Activated CD4-positive, alpha-beta T cell treated with anti-CD3 and anti-CD28 coated beads for 1 hour (primary cell): ENCODE results near the gene SLC6A13.
"Not testable (repeated sequence)": the region's sequence is repeated elsewhere in the genome, so short reads cannot be mapped to it uniquely, and the experiment has no call there.

ENCODE experiments used
- DNase-seq: peaks from one replicate; pipeline ENCODE4 v3.0.0-alpha.2; 2020

Gene SLC6A13

DNA sequence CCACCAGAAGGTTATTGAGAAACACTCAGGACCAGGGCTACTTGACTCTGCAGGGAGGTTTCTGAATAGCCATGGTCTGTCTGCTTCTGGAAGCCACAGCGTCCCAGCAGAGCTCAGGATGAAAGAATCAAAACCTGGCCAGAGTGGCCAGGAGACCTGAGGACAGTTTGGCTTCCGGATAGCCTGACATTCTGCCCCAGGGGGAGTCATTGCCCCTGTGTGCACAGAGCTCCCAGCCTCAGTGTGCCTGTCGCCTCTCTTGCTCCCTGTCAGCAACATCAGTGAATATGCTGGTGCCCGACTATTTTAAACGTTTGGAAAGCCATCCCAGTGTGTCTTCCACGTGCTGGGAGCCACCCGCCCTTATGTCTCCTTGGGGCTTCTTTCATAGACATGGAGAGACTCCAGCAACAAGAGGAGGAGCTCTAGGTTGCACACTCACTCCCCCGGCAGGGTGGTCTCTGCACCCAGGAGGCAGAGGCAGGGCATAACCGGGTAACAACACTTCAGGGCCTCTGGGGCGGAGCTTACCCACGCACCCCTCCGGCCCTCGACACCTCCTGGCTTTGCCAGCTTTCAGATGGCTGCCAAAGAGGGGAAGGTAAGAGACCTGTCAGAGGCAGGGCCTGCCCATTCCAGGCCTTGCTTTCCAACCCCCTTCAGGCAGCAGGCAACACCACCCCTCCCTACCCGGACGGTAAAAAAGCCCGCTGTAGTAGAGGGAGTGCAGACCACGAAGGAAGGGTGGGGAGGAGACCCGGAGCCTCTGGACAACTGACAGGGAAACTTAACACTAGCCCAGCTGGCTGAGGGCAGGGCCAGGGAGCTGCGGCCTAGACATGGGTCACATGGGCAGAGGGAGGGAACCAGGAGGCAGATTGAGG, 29.7 kb downstream of the SLC6A13 start:
- no peak for DNase-seq

GRCh38 chr12:230925-231671, 31.5 kb downstream of the SLC6A13 start:
- DNase-seq = no peak

- no peak for DNase-seq
These were observed 33.0 kb downstream of the SLC6A13 start for GRCh38 chr12:229441-230191.

DNA sequence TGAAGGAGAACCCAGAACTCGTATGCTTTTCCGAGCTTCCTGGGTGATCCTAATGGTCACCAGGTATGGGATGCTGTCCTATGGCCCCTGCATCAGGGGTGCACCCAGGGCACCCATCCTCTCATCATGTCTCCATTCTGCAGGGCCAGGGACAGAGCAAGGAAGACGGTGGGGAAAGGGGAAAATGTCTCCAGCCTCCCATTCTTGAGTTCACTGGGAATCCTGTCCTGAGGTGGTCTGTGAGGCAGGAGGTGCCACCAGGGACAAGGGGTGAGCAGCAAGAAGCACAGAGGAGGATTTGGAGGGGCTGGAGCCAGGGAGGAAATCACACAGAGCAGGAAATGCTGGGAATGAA, 33.8 kb downstream of the SLC6A13 start:
- DNase-seq = no peak

DNA sequence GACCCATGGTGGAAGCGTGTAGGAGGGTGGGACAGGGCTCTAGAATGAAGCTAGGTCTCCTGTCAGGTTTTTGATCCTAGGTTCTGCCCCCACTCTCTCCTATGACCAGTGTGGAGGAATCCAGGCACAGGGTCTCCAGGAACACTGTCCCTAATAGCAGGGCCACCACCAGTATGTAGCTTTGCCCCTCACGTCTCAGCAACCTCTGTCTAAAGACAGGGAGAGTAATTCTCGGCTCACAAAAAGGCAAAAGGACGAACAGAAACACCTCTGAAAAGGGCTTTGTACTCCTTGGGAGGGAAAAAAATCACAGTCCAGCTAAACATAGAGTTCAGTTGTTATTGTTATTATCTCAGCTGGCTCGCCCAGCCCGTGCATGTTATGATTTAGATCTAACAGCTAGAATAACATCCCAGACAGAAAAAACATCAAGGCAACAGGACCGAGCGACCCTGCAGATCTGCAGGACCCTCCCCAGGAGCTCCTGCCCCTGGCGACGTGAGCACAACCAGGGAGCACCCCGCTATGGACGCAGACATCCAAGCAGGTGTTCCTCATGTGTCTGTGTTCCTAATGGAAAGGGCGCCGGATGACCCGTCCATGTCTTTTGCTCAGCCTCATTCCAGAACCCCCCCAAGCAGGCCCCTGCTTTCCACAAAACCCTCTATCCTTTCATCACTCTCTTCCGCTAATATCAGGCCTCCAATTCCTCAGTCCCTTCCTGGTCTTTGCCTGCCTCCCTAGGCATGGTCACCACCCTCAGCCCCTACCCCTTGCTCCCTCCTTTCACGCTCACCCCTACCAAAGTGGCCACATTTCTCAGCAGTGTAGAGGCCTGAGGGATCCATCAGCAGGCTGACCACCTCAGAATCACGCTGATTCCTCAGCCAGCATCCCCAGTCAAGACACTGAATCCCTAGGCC, 34.5 kb downstream of the SLC6A13 start:
- DNase-seq = no peak

DNA sequence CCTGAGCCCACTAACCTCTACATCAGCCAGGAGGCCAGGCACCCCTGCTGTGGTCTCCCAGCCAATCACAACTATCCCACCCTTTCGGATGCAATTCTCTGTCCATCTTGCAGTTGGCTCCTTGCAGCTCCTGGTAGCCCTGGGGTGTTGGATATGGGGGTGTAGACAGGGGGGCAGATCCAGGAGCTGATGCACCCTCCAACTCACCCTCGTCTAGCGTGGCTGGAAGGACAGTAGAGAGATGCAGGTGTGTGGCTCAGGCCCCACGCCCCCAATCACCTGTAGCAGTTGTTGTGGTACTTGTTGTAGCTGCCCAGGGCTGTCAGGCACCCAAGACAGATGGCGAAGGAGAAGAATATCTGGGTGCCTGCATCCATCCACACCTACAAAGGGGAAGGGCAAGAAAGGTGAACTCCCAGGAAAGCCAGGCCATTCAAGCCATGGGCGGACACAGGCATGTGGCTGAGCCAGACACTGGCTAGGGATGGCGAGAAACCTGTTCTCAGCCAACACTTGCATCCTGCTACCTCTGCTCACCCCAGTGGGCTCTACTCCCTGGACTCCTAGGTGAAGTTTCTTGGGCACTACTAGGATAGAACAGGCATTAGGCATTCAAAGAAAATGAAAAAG, 35.2 kb downstream of the SLC6A13 start:
- no peak for DNase-seq

DNA sequence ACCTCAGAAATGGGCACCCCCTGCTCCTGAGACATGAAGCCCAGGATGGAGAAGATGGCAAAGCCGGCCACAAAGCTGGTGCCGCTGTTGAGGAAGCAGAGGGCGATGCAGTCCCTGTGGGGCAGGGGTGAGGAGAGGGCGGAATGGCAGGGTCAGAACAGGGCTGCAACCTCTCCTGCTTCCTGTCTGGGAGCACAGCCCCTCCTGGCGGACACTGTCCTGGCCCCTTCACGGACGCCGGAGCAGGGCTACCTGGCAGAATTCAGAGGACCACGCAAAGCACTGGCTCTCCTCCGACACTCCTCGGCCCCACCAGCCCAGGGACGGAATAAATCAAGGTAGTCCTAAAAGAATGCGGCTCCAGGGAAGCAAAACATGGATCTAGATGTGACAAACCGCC, 36.2 kb downstream of the SLC6A13 start:
- no peak for DNase-seq

DNA sequence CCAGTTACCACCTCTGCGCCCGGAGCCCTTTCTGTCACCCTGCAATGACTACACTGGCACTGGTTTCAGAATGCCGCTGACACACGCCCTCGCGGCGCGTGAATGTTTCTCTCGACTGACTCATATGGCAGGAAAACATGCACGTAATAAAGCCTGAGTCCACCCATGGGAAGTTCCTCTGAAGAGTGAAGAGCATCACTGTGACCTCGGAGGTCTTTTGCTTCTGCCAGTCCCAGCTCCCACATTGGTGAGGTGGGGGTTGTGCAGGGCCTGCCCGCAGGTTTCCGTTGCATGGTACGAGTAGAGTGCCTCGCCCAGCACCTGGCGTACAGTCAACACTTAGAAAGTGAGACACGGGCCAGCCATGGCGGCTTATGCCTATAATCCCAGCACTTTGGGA, 37.6 kb downstream of the SLC6A13 start:
- no peak for DNase-seq

DNA sequence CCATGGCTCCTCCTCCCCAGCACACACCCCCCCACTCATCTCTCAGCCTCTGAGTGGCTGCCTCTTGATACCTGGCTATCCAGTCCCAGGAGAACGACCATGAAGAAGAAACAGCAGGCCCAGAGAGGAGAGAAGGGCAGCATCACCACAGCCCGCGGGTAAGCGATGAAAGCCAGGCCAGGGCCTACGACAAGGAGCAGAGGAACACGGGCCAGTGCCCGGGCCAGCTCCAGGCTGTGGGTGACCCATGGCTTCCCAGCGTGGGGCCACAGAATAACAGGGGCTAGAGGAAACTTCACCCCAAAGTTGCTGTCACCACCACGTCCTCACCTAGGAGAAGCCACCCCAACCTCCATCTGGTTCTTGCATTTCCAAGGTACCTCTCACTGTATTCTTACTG, 38.3 kb downstream of the SLC6A13 start:
- DNase-seq = no peak

DNA sequence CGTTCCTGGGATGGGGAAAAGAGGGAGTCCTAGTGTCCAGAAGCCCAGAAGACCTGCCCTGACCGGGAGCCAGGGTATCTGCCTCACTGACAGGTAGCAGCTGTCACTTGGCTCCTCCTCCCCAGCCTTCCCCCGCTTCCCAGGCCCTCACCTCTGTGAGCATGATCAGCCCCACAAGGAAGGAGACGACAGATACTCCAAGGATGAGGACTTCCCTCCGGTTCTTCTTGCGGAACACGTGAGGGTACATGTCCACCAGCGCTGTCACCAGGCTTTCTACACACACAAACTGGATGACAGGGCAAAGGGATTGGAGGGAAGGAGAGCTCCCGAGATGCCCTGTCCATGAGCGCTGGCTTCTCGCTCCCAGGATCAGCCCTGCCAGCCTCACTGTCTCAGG, 38.8 kb downstream of the SLC6A13 start:
- DNase-seq = no peak

DNA sequence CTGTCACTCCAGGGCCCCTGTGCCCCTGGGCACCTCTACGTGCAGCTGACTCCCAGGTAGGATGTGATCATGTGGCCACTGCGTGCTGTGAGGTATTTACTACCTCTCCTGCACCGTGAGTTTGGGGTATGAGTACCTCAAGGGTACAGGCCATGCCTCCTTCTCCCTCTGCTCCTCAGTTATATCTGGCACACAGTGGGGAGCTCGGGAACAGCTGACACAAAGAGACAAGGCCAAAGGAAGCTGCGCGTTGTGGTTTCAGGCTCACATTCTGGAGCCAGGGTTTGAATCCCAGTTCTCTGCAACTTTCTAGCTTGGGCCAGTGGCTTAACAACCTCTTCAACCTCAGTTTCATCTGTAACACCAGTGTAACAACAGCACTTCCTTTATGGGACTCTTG, 40.9 kb downstream of the SLC6A13 start:
- no peak for DNase-seq

DNA sequence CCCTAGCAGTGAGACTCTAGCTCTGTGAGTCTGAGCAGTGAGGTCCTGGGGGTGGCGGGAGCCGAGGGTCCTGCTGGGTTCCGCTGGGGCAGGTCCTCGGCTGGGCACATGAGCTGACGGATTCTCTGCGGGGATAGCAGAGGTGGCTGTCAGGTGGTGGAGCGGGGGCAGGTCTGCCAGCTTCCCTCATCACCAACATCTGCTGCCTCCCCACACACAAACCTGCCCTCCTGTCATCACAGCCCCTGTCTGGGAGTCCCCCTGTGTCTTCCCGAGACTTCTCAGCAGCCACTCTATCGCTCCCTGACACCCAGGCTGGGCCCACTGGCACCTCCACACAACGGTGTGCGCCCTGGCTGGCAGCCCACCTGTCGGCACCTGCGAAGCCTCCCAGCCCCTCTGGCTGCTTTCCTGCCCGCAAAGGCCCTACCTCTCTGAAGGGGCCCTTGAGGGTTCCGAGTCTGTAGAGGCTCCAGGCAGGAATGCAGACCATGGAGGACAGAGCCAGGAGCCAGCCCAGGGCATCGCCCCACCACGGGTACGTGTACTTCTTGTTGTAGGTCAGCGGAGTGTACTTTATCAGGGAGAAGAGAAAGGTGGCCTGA, 41.6 kb downstream of the SLC6A13 start:
- DNase-seq = no peak

- DNase-seq = no peak
These were observed 42.1 kb downstream of the SLC6A13 start for GRCh38 chr12:220491-220890.

- no peak for DNase-seq
These were observed 42.7 kb downstream of the SLC6A13 start for GRCh38 chr12:219891-220352.

- DNase-seq = no peak
These were observed 43.7 kb downstream of the SLC6A13 start for GRCh38 chr12:218728-219590.

GRCh38 chr12:218221-218620, 44.4 kb downstream of the SLC6A13 start:
- DNase-seq = no peak

GRCh38 chr12:217029-217428, 45.6 kb downstream of the SLC6A13 start:
- DNase-seq = not testable (repeated sequence)

- no peak for DNase-seq
These were observed 47.5 kb downstream of the SLC6A13 start for GRCh38 chr12:215116-215515.

DNA sequence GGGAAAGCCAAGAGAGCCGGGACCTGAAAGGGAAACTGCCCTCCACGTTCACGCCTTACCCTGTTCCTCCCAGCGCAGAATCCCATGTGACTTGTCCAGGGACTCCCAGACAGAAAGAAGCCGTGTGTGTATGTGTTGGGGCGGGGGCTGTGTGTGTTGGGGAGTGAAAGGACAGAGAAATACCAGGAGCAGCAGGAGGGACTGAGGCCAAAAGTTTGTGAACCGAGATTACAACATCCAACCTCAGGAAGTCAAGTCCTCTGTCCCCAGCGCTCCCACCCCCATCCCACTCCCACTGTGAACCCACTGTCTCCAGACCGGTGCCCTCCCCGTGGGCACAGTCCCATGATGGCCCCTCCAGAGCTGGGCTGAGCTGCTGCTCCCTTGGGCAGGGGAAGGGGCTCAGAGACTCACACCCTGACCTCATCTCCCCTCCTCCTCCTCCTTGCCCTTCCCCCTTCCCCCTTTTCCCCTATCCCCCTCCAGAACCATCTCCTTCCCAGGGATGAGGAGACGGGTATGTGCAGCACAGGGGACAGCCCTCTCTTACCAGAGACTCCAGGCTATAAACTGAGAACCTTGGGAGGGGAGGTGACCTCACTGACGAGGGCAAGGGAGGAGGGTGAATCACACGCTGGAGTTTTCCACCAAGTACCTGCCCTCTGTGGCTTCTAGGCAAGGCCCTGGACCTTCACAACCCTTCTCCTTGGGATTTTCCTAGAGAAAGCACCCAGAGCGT, 48.5 kb downstream of the SLC6A13 start, which contains the start of gene SLC6A12:
TSS of gene SLC6A12 (minus strand) at position 155 of the 739 bp plus-strand sequence. CDS start 4,171 bp downstream, outside the sequence.
- DNase-seq = no peak
